HG03139 (cell line): ENCODE measurements around the gene FERMT1.
"Not testable (repeated sequence)": the region's sequence is repeated elsewhere in the genome, so short reads cannot be mapped to it uniquely, and the experiment has no call there.

Experiments
- ATAC-seq: cut with Tn5 transposase; IDR thresholded peaks from one replicate; pipeline ENCODE4 v1.9.1; 2021; ENCODE audit not compliant: unreplicated experiment

FERMT1 gene

GRCh38 chr20:6041808-6042265 lies 81.0 kb downstream of the FERMT1 start:
- ATAC-seq = no peak

- no peak for ATAC-seq
Measured at GRCh38 chr20:6040958-6041807, 81.6 kb downstream of the FERMT1 start.

- ATAC-seq = no peak
Measured at GRCh38 chr20:6040540-6040939, 82.3 kb downstream of the FERMT1 start.

GRCh38 chr20:6039766-6040165 lies 83.1 kb downstream of the FERMT1 start:
- ATAC-seq = no peak

- no peak for ATAC-seq
Measured at GRCh38 chr20:6038256-6038655, 84.6 kb downstream of the FERMT1 start.

GRCh38 chr20:6037082-6037481 lies 85.7 kb downstream of the FERMT1 start:
- no peak for ATAC-seq

GRCh38 chr20:6036213-6036612 lies 86.6 kb downstream of the FERMT1 start:
- no peak for ATAC-seq

GRCh38 chr20:6034134-6034969 lies 88.5 kb downstream of the FERMT1 start:
- no peak for ATAC-seq

- not testable (repeated sequence) for ATAC-seq
Measured at GRCh38 chr20:6032907-6033306, 89.9 kb downstream of the FERMT1 start.

- no peak for ATAC-seq
Measured at GRCh38 chr20:6030453-6031080, 92.3 kb downstream of the FERMT1 start.

GRCh38 chr20:6029538-6029937 lies 93.3 kb downstream of the FERMT1 start:
- no peak for ATAC-seq

GRCh38 chr20:6028818-6029217 lies 94.0 kb downstream of the FERMT1 start:
- ATAC-seq = no peak

GRCh38 chr20:6026051-6026450 lies 96.8 kb downstream of the FERMT1 start:
- no peak for ATAC-seq
